ENCODE measurements around the gene FAM124A. TPM values are rescaled to one million over a fixed set of nuclear protein-coding genes. Genes with fewer than 3 reads are reported as not detected.

Gene FAM124A
- total RNA-seq, 2 experiments from 2014 or later, result not detected

Other genes with a start within 250 kb of the FAM124A start
- gene C13orf42, start 111.1 kb upstream of the FAM124A start, total RNA-seq, result not detected
- not detected for gene SERPINE3, start 117.3 kb downstream of the FAM124A start, total RNA-seq
- gene INTS6, start 230.6 kb downstream of the FAM124A start, total RNA-seq, result 10 to 100 TPM; 40.4 to 41.0 TPM